ENCODE results near the gene MTUS2. TPM values are rescaled to one million over a fixed set of nuclear protein-coding genes. Genes with fewer than 3 reads are reported as not detected.

MTUS2 gene
- total RNA-seq, 4 donors from 2014 or later, result 0.16 to 0.75 (median 0.24) TPM

DNA sequence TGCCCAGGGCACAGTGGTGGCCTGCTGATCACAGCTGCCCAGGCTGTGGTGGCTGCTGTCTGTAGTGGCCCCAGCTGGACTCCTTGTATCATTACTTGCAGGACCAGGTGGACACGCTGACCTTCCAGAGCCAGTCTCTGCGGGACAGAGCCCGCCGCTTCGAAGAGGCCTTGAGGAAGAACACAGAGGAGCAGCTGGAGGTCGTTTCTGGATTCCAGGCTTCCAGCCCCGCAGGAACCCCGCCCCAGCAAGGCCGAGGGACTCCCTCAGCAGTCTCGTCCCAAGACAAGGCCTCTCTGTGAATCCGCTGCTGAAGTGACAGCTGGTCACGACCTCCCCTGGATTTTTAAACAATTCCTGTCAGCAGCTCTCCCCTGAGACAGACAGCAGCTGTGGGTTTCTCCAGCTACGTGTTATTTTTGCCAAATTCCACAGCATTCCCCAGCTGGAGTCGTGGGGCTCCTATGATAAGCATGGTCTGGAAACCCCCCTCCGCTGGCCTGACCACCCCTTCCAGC is 677.1 kb downstream of the MTUS2 start:
- in situ Hi-C loops (cut with MboI; ENCODE audit: low pct_ligation_motif_present in 1 of 4, low pct_unique_long_range_greater_than_20kb in 1 of 4, low sequenced_read_pairs in 3 of 4), result no loop called here
- H3K9me3 ChIP-seq, result no peaks in the 10 kb centered on the region
- H3K27ac ChIP-seq, result peak overlapping the region in 2 of 4 donors; percentile 5 to 15

DNA sequence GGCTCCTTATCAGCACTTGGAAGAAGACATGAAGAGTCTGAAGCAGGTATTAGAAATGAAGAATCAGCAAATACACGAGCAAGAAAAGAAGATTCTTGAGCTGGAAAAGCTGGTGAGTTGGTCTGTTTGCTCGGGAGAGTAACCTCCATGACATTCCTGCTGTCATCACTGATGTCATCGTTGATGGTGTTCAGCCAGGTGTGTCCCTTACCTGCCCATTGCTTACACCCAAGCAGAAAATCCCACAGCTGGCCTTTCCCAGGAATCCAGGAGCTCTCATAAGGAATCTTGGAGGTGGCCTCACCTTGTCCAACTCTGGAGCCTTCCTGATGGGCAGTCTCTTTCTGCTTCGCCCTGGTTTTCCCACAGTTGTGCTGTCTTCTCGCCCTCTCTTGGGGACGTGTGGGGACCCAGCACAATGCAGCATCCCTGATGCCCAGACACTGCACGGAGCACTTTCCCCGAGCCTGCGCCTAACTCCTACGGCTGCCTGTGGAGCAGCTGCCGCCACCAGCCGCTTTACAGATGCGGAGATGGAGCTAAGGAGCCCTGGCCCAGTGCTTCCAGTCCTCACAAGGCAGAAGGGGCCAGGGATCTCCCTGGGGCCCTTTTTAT is 678.4 kb downstream of the MTUS2 start:
- no peak overlapping the region for H3K27ac ChIP-seq
- H3K27me3 ChIP-seq, result peaks cover 9% of the 10 kb centered on the region
- in situ Hi-C loops (cut with MboI; ENCODE audit: low pct_ligation_motif_present in 1 of 4, low pct_unique_long_range_greater_than_20kb in 1 of 4, low sequenced_read_pairs in 3 of 4), result no loop called here
- no peak for DNase-seq
- TF ChIP-seq POLR2AphosphoS5 (IDR thresholded peaks at IDR 0.05) (no peak), EP300 (IDR thresholded peaks at IDR 0.05; ENCODE audit: low read depth) (no peak), POLR2A (IDR thresholded peaks at IDR 0.05) (no peak)
- TF ChIP-seq, protein P1, sequence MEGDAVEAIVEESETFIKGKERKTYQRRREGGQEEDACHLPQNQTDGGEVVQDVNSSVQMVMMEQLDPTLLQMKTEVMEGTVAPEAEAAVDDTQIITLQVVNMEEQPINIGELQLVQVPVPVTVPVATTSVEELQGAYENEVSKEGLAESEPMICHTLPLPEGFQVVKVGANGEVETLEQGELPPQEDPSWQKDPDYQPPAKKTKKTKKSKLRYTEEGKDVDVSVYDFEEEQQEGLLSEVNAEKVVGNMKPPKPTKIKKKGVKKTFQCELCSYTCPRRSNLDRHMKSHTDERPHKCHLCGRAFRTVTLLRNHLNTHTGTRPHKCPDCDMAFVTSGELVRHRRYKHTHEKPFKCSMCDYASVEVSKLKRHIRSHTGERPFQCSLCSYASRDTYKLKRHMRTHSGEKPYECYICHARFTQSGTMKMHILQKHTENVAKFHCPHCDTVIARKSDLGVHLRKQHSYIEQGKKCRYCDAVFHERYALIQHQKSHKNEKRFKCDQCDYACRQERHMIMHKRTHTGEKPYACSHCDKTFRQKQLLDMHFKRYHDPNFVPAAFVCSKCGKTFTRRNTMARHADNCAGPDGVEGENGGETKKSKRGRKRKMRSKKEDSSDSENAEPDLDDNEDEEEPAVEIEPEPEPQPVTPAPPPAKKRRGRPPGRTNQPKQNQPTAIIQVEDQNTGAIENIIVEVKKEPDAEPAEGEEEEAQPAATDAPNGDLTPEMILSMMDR (IDR thresholded peaks at IDR 0.05), result no peak
- H3K4me1 ChIP-seq, result peaks cover 0 to 17% (median 0%) of the 10 kb centered on the region in 4 donors
- intact Hi-C loops (cut with DNase I; ENCODE audit: low total_unique reads), result no loop called here
- no peaks in the 10 kb centered on the region for H3K36me3 ChIP-seq
- WGBS, 2 donors (ENCODE audit: low coverage in 1 of 2), result 20 to 89% methylated on average over 1 to 13 of the region's 13 CpGs
- no peaks in the 10 kb centered on the region for H3K9me3 ChIP-seq
- no peak overlapping the region for H3K4me3 ChIP-seq

More for the DNA sequence above, 677.1 kb downstream of the MTUS2 start:
- TF ChIP-seq POLR2AphosphoS5 (IDR thresholded peaks at IDR 0.05), result peak; percentile 41 to 73 (median 55)
- TF ChIP-seq POLR2A (IDR thresholded peaks at IDR 0.05), result no peak
- no peak for TF ChIP-seq EP300 (IDR thresholded peaks at IDR 0.05; ENCODE audit: low read depth)
- TF ChIP-seq, protein P1 (IDR thresholded peaks at IDR 0.05), result no peak
- Histone ChIP-seq H3K27me3 (peaks cover 4% of the 10 kb centered on the region), H3K4me3 (no peak overlapping the region), H3K36me3 (no peaks in the 10 kb centered on the region), H3K4me1 (peaks cover 0 to 17% (median 0%) of the 10 kb centered on the region in 4 donors)
- DNase-seq, result peak; percentile 30
- intact Hi-C loops (cut with DNase I; ENCODE audit: low total_unique reads), result no loop called here
- 65% methylated on average over 15 of the region's 15 CpGs; no CpG with 5 or more reads in 1 of the 2 donors for WGBS, 2 donors (ENCODE audit: low coverage in 1 of 2)

DNA sequence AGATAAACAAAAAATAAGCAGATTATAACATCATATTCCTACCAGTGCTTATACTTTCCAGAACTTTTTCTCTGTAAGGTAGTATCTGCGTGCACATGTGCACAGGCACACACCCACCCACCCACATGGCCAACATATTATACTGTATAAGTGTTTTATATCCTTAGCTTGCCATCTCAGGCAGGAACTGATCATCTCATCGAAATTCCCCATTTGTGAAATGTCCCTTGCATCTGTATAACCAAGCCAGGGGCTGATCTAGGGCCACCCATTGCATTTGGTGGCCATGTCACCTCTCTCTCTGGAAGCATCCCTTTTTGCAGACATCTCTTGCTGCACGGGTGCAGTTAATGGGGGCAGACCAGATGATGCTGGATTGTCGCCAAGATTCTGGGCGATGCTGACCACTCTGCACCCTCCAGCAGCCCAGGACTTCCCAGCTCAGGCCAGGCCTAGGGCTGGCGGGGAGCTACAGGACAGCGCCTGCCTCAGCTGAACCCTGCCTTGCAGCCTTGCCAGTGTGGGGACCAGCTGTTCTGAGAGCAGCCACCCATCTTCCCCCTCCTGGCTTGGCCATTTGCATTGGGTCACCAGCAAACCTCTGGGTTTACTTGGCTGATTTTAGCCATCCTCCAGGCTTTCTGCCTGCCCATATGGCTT is 679.5 kb downstream of the MTUS2 start:
- H3K9me3 ChIP-seq, result no peaks in the 10 kb centered on the region
- H3K27me3 ChIP-seq, result peaks cover 9% of the 10 kb centered on the region
- intact Hi-C loops (cut with DNase I; ENCODE audit: low total_unique reads), result no loop called here
- peaks cover 0 to 17% (median 0%) of the 10 kb centered on the region in 4 donors for H3K4me1 ChIP-seq
- TF ChIP-seq POLR2A (IDR thresholded peaks at IDR 0.05) (no peak), EP300 (IDR thresholded peaks at IDR 0.05; ENCODE audit: low read depth) (no peak), POLR2AphosphoS5 (IDR thresholded peaks at IDR 0.05) (no peak)
- TF ChIP-seq, protein P1 (IDR thresholded peaks at IDR 0.05), result no peak
- no peak overlapping the region for H3K4me3 ChIP-seq
- in situ Hi-C loops (cut with MboI; ENCODE audit: low pct_ligation_motif_present in 1 of 4, low pct_unique_long_range_greater_than_20kb in 1 of 4, low sequenced_read_pairs in 3 of 4), result loop anchor here (10.0 to 25.0 kb wide), 4 partner anchors 205 to 615 kb away; no protein-coding TSS in a partner anchor
- no peak for DNase-seq
- H3K27ac ChIP-seq, result no peak overlapping the region
- H3K36me3 ChIP-seq, result no peaks in the 10 kb centered on the region
- 77 to 100% methylated on average over 1 to 5 of the region's 7 CpGs for WGBS, 2 donors (ENCODE audit: low coverage in 1 of 2)

DNA sequence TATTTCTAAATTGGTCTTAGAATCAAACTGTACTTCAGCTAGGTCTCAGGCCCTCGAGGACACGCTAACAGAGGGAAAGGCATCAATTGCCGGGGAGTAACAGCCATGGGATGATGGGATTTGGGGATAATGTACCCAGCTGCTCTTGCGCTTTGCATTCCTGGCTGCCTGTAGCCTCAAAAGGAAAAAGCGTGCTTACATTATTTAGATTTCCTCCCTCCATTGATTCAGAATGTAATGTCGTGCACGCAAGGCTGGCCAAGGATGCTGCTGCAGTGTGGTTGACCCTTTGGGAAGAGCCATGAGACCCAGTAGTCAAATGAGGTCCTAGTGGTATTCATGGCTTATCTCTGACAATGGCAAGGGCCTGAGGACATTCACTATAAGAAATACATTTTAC is 680.2 kb downstream of the MTUS2 start:
- no peaks in the 10 kb centered on the region for H3K36me3 ChIP-seq
- no peak overlapping the region for H3K27ac ChIP-seq
- no peak for TF ChIP-seq EP300 (IDR thresholded peaks at IDR 0.05; ENCODE audit: low read depth)
- no peaks in the 10 kb centered on the region for H3K9me3 ChIP-seq
- peaks cover 0 to 17% (median 0%) of the 10 kb centered on the region in 4 donors for H3K4me1 ChIP-seq
- WGBS, 2 donors (ENCODE audit: low coverage in 1 of 2), result 87 to 93% methylated on average over 5 to 7 of the region's 7 CpGs
- H3K4me3 ChIP-seq, result no peak overlapping the region
- no peak for DNase-seq
- peaks cover 9% of the 10 kb centered on the region for H3K27me3 ChIP-seq
- in situ Hi-C loops (cut with MboI; ENCODE audit: low pct_ligation_motif_present in 1 of 4, low pct_unique_long_range_greater_than_20kb in 1 of 4, low sequenced_read_pairs in 3 of 4), result loop anchor here (10.0 to 25.0 kb wide), 4 partner anchors 204 to 614 kb away; no protein-coding TSS in a partner anchor
- intact Hi-C loops (cut with DNase I; ENCODE audit: low total_unique reads), result no loop called here
